22Rv1 (cell line): Measurements from ENCODE around the gene ADAMTS2.

ENCODE experiments used
- H3K27ac ChIP-seq: fragments of 450-650 bp; 2 replicates; pipeline ENCODE4 v1.5.1; 2017
- ZFX ChIP-seq: fragments of 450-650 bp; IDR thresholded peaks from 2 replicates; pipeline ENCODE4 v1.6.1; 2017; ENCODE audit warnings: antibody characterized with exemption, borderline replicate concordance
- TF ChIP-seq, protein P1 (sequence below): fragments of 450-650 bp; IDR thresholded peaks from 2 replicates; pipeline ENCODE4 v1.5.1; 2017; ENCODE audit warnings: mild to moderate bottlenecking

Gene ADAMTS2

DNA sequence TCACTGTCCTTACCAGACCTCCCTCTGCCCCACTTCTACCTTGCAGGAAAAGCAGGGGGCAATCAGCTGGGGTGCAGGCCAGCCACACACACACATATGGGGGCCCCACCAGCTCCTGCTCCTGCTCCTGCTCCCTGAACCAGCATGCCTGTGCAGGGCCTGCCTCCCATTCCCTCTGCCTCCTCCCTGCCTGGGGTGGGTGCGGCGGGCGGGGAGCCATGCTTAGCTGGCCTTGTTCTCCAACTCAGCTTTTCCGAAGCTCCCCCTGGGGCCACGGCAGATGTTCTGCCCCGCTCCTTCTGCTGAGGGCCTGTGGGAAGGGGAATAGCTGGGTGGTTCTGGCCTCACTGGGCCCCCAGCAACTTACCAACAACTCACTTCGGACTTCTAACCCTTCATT is 195.2 kb downstream of the ADAMTS2 start:
- TF ChIP-seq, protein P1, sequence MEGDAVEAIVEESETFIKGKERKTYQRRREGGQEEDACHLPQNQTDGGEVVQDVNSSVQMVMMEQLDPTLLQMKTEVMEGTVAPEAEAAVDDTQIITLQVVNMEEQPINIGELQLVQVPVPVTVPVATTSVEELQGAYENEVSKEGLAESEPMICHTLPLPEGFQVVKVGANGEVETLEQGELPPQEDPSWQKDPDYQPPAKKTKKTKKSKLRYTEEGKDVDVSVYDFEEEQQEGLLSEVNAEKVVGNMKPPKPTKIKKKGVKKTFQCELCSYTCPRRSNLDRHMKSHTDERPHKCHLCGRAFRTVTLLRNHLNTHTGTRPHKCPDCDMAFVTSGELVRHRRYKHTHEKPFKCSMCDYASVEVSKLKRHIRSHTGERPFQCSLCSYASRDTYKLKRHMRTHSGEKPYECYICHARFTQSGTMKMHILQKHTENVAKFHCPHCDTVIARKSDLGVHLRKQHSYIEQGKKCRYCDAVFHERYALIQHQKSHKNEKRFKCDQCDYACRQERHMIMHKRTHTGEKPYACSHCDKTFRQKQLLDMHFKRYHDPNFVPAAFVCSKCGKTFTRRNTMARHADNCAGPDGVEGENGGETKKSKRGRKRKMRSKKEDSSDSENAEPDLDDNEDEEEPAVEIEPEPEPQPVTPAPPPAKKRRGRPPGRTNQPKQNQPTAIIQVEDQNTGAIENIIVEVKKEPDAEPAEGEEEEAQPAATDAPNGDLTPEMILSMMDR, result no peak
- no peak for TF ChIP-seq ZFX
- no peak overlapping the region for H3K27ac ChIP-seq

DNA sequence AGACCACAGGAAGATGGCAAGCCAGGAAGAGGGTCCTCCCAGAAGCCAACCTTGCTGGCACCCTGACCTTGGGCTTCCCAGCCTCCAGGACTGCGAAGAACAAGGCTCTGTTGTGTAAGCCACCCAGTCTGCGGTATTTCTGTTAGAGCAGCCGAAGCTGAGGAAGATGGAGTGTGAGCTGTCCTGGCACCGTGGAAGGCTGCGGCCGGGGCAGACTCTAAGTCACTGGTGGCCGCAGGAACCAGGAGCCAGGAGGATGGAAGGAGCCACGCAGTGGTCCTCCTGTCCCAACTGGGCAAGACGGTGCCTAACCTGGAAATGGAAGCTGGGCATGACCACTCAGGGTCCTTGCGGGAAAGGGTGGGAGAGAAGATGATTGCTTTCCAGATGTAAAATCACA is 196.0 kb downstream of the ADAMTS2 start:
- no peak overlapping the region for H3K27ac ChIP-seq
- TF ChIP-seq ZFX, result no peak
- TF ChIP-seq, protein P1, result no peak

GRCh38 chr5:179148703-179149170 is 196.5 kb downstream of the ADAMTS2 start:
- TF ChIP-seq ZFX, result no peak
- TF ChIP-seq, protein P1, result no peak
- no peak overlapping the region for H3K27ac ChIP-seq

- TF ChIP-seq, protein P1, result no peak
- TF ChIP-seq ZFX, result no peak
- H3K27ac ChIP-seq, result no peak overlapping the region
These were observed 197.1 kb downstream of the ADAMTS2 start for GRCh38 chr5:179147991-179148702.

DNA sequence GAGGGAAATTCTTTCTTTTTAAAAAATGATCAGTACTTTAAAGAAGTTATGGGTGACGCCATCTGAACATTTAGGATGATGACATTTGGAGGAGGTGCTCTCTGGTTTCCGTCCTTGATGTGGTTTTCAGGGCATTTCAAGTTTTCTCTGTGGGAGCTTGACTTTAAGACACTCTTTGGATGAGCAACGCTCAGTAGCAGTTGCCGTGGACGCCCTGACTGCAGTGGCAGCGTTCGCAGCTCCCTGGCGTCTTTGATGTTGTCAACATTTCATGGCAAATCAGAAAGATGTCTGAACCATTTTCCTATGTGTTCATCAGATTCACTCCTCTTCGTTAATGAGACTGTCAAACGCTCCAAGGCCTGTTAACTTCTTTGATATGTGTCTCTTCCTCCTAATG is 199.0 kb downstream of the ADAMTS2 start:
- no peak for TF ChIP-seq ZFX
- TF ChIP-seq, protein P1, result no peak
- H3K27ac ChIP-seq, result no peak overlapping the region

DNA sequence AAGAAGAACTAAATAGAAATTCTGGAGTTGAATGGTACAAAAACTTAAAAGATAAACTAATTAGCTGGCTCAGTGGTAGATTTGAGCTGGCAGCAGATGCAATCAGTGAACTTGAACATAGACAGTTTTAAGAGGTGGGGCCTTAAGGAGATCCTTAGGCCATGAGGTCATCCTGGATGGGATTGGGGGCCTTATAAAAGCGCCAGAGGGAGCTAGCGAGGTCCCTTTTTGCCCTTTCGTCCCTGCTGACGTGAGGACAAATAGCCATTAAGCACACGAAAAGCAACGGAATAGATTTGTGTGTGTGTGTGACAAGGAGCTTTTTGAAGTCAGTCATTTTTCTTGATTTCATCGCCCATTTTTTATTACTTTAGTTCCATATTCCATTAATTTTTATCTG is 201.8 kb downstream of the ADAMTS2 start:
- no peak overlapping the region for H3K27ac ChIP-seq
- no peak for TF ChIP-seq ZFX
- TF ChIP-seq, protein P1, result no peak

- H3K27ac ChIP-seq, result no peak overlapping the region
- TF ChIP-seq ZFX, result no peak
- TF ChIP-seq, protein P1, result no peak
These were observed 202.6 kb downstream of the ADAMTS2 start for GRCh38 chr5:179142434-179143198.
